GM12878 (cell line): Measurements from ENCODE around the gene BCL2L12. TPM values are rescaled to one million over a fixed set of nuclear protein-coding genes. Genes with fewer than 3 reads are reported as not detected.

Source experiments
- BCL3 ChIP-seq: IDR thresholded peaks from 2 replicates; pipeline ENCODE4 v1.6.1; 2011; ENCODE audit warnings: borderline replicate concordance, low read depth, mild to moderate bottlenecking, moderate library complexity, low read length; ENCODE audit not compliant: insufficient read depth, poor library complexity, severe bottlenecking
- CBFB ChIP-seq: IDR thresholded peaks from 2 replicates; pipeline ENCODE4 v1.6.1; 2016; ENCODE audit warnings: antibody characterized with exemption, low read depth
- CHD2 ChIP-seq: IDR thresholded peaks from 2 replicates; pipeline ENCODE4 v1.6.1; 2011; ENCODE audit warnings: low read depth, low read length, improper control_type of control experiment, borderline replicate concordance
- CHD4 ChIP-seq: fragments of 200-600 bp; sonication (generic); IDR thresholded peaks from 2 replicates; pipeline ENCODE4 v1.6.1; 2016; ENCODE audit warnings: mild to moderate bottlenecking
- FOS ChIP-seq: IDR thresholded peaks from 3 replicates; pipeline ENCODE4 v1.6.1; 2011; ENCODE audit warnings: borderline replicate concordance; ENCODE audit not compliant: insufficient read length; ENCODE audit errors: extremely low read depth
- MXI1 ChIP-seq: fragments of 150-350 bp; IDR thresholded peaks from 2 replicates; pipeline ENCODE4 v1.6.1; 2011; ENCODE audit warnings: low read depth, mild to moderate bottlenecking, inconsistent platforms, low read length, improper control_type of control experiment
- MYC ChIP-seq: IDR thresholded peaks from 2 replicates; pipeline ENCODE4 v1.6.1; 2011; ENCODE audit warnings: mild to moderate bottlenecking, low read length, moderate library complexity, inconsistent platforms; ENCODE audit not compliant: insufficient read depth, insufficient replicate concordance, insufficient read length, severe bottlenecking
- NR2C2 ChIP-seq: IDR thresholded peaks from 2 replicates; pipeline ENCODE4 v1.6.1; 2011; ENCODE audit warnings: borderline replicate concordance, low read depth; ENCODE audit not compliant: control insufficient read depth, insufficient read length
- NR2F1 ChIP-seq: fragments of 450-650 bp; conservative IDR thresholded peaks from 2 replicates; pipeline ENCODE4 v1.6.1; 2017; ENCODE audit warnings: mild to moderate bottlenecking
- PKNOX1 ChIP-seq: fragments of 450-650 bp; IDR thresholded peaks from 2 replicates; pipeline ENCODE4 v1.6.1; 2016; ENCODE audit warnings: mild to moderate bottlenecking
- POLR2A ChIP-seq: IDR thresholded peaks from 2 replicates; pipeline ENCODE4 v1.6.1; 2011; ENCODE audit warnings: low read depth, mild to moderate bottlenecking, low read length
- RAD51 ChIP-seq: fragments of 450-650 bp; IDR thresholded peaks from 2 replicates; pipeline ENCODE4 v1.6.1; 2016; ENCODE audit warnings: moderate library complexity, mild to moderate bottlenecking, inconsistent platforms
- SP1 ChIP-seq: IDR thresholded peaks from one replicate; pipeline ENCODE4 v1.6.1; 2011; ENCODE audit warnings: low read depth, low read length
- SREBF2 ChIP-seq: IDR thresholded peaks from 2 replicates; pipeline ENCODE4 v1.6.1; 2012; ENCODE audit warnings: mild to moderate bottlenecking, low read length
- SRF ChIP-seq, 2 experiments: IDR thresholded peaks; 2 replicates each; pipeline ENCODE4 v1.6.1; 2011; ENCODE audit warnings: low read depth in 2 of 2, low read length in 2 of 2, mild to moderate bottlenecking in 1 of 2, moderate library complexity in 1 of 2
- TCF12 ChIP-seq: IDR thresholded peaks from 2 replicates; pipeline ENCODE4 v1.6.1; 2011; ENCODE audit warnings: low read depth, mild to moderate bottlenecking, low read length
- polyA plus RNA-seq, 11 experiments: library from polyadenylated mRNA; depleted of rRNA in 4 of 11; unstranded in 6 of 11; stranded (reverse) in 5 of 11; fragments of >200 nt; fragmentation: Nextera tagmentation in 4 of 11; fragmentation: Illumina TruSeq in 1 of 11; extraction: Ambion mirVana in 4 of 11; extraction: Trizol in 1 of 11; gene quantifications; 1 replicate in 1 of 11; 2 replicates in 10 of 11; pipeline versions ENCODE4 v1.2.1 to v1.2.3, GENCODE V29; 2011 to 2016; ENCODE audit warnings: inconsistent platforms in 2 of 11, missing spikeins in 2 of 11, low read depth in 1 of 11
- total RNA-seq, 4 experiments: library from RNA; depleted of rRNA in 3 of 4; stranded (reverse); fragments of >200 nt in 3 of 4; fragmentation: Illumina TruSeq in 1 of 4; extraction: Trizol in 1 of 4; gene quantifications; 2 replicates each; pipeline versions ENCODE4 v1.2.1 to v1.2.3, GENCODE V29; 2013 to 2021
- TF ChIP-seq, protein P1 (sequence below): IDR thresholded peaks from 2 replicates; pipeline ENCODE4 v1.6.1; 2011; ENCODE audit warnings: mild to moderate bottlenecking, low read depth, low read length, moderate library complexity; ENCODE audit not compliant: insufficient replicate concordance
- TF ChIP-seq, protein P2 (sequence below): fragments of 450-650 bp; IDR thresholded peaks from 2 replicates; pipeline ENCODE4 v1.6.1; 2017; ENCODE audit warnings: mild to moderate bottlenecking, moderate library complexity

Gene BCL2L12
- total and polyA plus RNA-seq, 10 of the 15 experiments (the other 5 are each of a cell fraction or from before 2014, with no cell fraction given), result 1.8 to 143 (median 50.4) TPM

DNA sequence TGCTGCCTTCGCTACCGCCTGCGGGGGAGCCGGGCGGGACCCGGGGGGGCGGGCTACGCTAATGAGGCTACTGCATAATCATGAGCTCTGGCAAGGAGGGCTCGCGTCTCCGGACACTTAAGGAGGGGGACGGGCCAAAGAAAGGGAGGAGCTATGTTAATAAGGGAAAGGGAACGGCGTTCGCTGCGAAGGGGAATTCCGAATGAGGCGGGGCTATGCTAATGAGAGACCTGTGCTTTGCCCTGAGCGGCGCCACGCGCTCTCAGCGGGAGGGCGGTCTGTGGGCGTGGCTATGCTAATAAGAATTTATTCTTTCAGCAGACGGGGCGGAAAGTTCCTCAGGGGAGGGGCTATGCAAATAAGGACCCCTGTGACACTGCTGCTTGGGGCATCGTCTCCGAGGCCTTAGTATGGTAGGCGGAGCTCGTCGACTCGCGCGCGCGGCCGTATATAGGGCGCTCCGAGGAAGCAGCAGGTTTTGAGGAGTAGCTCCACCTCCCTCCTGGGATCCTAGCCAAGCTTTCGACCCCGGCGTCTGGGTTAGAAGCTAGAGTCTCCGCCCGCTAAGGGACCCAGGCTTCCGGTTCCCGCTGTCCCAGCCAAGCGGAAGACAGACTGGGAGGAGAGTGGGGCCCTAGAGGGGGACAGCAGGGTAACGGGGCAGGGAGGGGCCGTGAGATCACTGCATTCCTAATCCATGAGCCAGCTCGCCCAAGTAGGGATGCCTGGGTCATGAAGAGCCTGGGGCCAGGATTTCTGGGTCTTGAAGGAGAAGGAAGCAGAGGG, 25.4 kb upstream of the BCL2L12 start, which contains the start of gene RRAS (continued):
- no peak for TF ChIP-seq FOS
- TF ChIP-seq POLR2A, result peak; percentile 94
- no peak for TF ChIP-seq BCL3
- TF ChIP-seq RAD51, result no peak
- TF ChIP-seq, protein P1, sequence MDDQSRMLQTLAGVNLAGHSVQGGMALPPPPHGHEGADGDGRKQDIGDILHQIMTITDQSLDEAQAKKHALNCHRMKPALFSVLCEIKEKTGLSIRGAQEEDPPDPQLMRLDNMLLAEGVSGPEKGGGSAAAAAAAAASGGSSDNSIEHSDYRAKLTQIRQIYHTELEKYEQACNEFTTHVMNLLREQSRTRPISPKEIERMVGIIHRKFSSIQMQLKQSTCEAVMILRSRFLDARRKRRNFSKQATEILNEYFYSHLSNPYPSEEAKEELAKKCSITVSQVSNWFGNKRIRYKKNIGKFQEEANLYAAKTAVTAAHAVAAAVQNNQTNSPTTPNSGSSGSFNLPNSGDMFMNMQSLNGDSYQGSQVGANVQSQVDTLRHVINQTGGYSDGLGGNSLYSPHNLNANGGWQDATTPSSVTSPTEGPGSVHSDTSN, result no peak
- TF ChIP-seq, protein P2, sequence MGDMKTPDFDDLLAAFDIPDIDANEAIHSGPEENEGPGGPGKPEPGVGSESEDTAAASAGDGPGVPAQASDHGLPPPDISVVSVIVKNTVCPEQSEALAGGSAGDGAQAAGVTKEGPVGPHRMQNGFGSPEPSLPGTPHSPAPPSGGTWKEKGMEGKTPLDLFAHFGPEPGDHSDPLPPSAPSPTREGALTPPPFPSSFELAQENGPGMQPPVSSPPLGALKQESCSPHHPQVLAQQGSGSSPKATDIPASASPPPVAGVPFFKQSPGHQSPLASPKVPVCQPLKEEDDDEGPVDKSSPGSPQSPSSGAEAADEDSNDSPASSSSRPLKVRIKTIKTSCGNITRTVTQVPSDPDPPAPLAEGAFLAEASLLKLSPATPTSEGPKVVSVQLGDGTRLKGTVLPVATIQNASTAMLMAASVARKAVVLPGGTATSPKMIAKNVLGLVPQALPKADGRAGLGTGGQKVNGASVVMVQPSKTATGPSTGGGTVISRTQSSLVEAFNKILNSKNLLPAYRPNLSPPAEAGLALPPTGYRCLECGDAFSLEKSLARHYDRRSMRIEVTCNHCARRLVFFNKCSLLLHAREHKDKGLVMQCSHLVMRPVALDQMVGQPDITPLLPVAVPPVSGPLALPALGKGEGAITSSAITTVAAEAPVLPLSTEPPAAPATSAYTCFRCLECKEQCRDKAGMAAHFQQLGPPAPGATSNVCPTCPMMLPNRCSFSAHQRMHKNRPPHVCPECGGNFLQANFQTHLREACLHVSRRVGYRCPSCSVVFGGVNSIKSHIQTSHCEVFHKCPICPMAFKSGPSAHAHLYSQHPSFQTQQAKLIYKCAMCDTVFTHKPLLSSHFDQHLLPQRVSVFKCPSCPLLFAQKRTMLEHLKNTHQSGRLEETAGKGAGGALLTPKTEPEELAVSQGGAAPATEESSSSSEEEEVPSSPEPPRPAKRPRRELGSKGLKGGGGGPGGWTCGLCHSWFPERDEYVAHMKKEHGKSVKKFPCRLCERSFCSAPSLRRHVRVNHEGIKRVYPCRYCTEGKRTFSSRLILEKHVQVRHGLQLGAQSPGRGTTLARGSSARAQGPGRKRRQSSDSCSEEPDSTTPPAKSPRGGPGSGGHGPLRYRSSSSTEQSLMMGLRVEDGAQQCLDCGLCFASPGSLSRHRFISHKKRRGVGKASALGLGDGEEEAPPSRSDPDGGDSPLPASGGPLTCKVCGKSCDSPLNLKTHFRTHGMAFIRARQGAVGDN, result no peak
- no peak for TF ChIP-seq NR2C2
- peak; percentile 42 for TF ChIP-seq MXI1
- 0 out of 2 replicates have a peak, but pooled peaks have one; percentile 36 for TF ChIP-seq CHD2
- TF ChIP-seq CBFB, result 0 out of 2 replicates have a peak, but pooled peaks have one; percentile 31
- no peak for TF ChIP-seq MYC
- 0 out of 4 replicates have a peak, but pooled peaks of 1 of the 2 experiments have one; percentile 35 for TF ChIP-seq SRF (IDR thresholded peaks at IDR 0.05; ENCODE audit: low read depth in 2 of 2, low read length in 2 of 2)
- peak; percentile 59; the same call in 1 of the 2 replicates for TF ChIP-seq PKNOX1
- TF ChIP-seq SREBF2, result no peak
- peak; percentile 52 for TF ChIP-seq NR2F1
- no peak for TF ChIP-seq TCF12
- TF ChIP-seq CHD4, result no peak
- TF ChIP-seq SP1, result peak; percentile 63
